ENCODE results near the gene DPH7. TPM values are rescaled to one million over a fixed set of nuclear protein-coding genes. Genes with fewer than 3 reads are reported as not detected.

The DPH7 gene
- total and polyA plus RNA-seq, 2 of the 8 experiments (the other 6 are each of a cell fraction or from before 2014, with no cell fraction given), result 44.6 to 45.5 TPM

- Histone ChIP-seq H3K23ac (ENCODE audit: insufficient read length) (no peak overlapping the region), H4K91ac (replicated peaks; ENCODE audit: insufficient read length, low read length) (no peak overlapping the region), H3K23me2 (ENCODE audit: low read depth, low read length) (peaks cover 7% of the 10 kb centered on the region; the same call in 1 of the 2 replicates), H3K27me3 (replicated peaks in 1 of 4; ENCODE audit: control insufficient read depth in 3 of 4, extremely low read depth in 1 of 4, insufficient read depth in 3 of 4, low read length in 3 of 4) (no peaks in the 10 kb centered on the region), H3K4ac (replicated peaks; ENCODE audit: insufficient read length, low read depth, low read length) (no peak overlapping the region), H2BK5ac (ENCODE audit: low read depth, low read length) (no peak overlapping the region), H3K4me1 (replicated peaks in 1 of 4; ENCODE audit: control insufficient read depth in 3 of 4, insufficient read depth in 4 of 4, low read length in 3 of 4) (peaks cover 0 to 4% (median 1%) of the 10 kb centered on the region in 4 experiments; a peak in 3 of 7 replicates), H3K79me2 (ENCODE audit: control insufficient read depth in 1 of 2, insufficient read depth in 2 of 2, low read length in 2 of 2) (no peaks in the 10 kb centered on the region), H2BK12ac (ENCODE audit: low read depth, low read length) (no peak overlapping the region), H3K56ac (replicated peaks; ENCODE audit: insufficient read length, low read depth, low read length) (no peak overlapping the region), H2AK5ac (ENCODE audit: low read depth, low read length) (no peak overlapping the region), H2BK120ac (replicated peaks; ENCODE audit: low read depth, low read length) (no peak overlapping the region), H3K9me3 (ENCODE audit: insufficient read depth in 2 of 2, low read depth in 1 of 2, low read length in 1 of 2) (no peaks in the 10 kb centered on the region), H4K20me1 (replicated peaks in 1 of 2; ENCODE audit: control insufficient read depth in 1 of 2, insufficient read depth in 2 of 2, low read length in 2 of 2) (peaks cover 4 to 8% of the 10 kb centered on the region in 2 experiments), H2AFZ (ENCODE audit: low read length) (no peak overlapping the region), H3K4me3 (ENCODE audit: extremely low read depth in 1 of 4, insufficient read depth in 2 of 4, low read depth in 3 of 4, low read length in 4 of 4) (no peak overlapping the region), H3K4me2 (ENCODE audit: insufficient read depth in 1 of 2, low read depth in 2 of 2, low read length in 2 of 2) (no peak overlapping the region), H3K36me3 (ENCODE audit: control insufficient read depth in 2 of 4, insufficient read depth in 4 of 4, low read length in 3 of 4) (peaks cover 7 to 28% (median 14%) of the 10 kb centered on the region in 4 experiments; a peak in 6 of 8 replicates), H4K5ac (ENCODE audit: insufficient read length, low read depth, low read length) (no peak overlapping the region), H3K18ac (ENCODE audit: extremely low read depth, low read length) (no peak overlapping the region), H3K27ac (ENCODE audit: low read depth, low read length) (no peak overlapping the region), H3K14ac (ENCODE audit: insufficient read length) (no peak overlapping the region), H3K79me1 (ENCODE audit: low read depth, low read length) (peaks cover 5% of the 10 kb centered on the region; the same call in 1 of the 2 replicates), H2BK15ac (ENCODE audit: low read length) (no peak overlapping the region), H4K8ac (ENCODE audit: extremely low read depth, insufficient read depth, low read length) (no peak overlapping the region; the same call in 1 of the 2 replicates), H3K9ac (replicated peaks in 1 of 4; ENCODE audit: extremely low read depth in 1 of 4, low read depth in 3 of 4, low read length in 3 of 4) (no peak overlapping the region), H2BK20ac (ENCODE audit: low read length) (no peak overlapping the region)
- WGBS, 2 experiments (ENCODE audit: extremely low coverage in 1 of 2, insufficient coverage in 1 of 2, insufficient read length in 1 of 2, insufficient replicate concordance in 2 of 2, low coverage in 1 of 2, low lambda C conversion rate in 2 of 2, missing lambda C conversion rate in 1 of 2), result 91% methylated on average over 10 of the region's 10 CpGs; no CpG with 5 or more reads in 1 of the 2 experiments
- FAIRE-seq (no peak), DNase-seq (ENCODE audit: low read depth in 1 of 2, low spot score in 2 of 2) (no peak)
- ChIA-PET POLR2A (ENCODE audit: partially characterized antibody) (no interaction called here), CTCF (ENCODE audit: partially characterized antibody) (no interaction called here)
- no peak for TF ChIP-seq HDAC6 (IDR thresholded peaks at IDR 0.05; ENCODE audit: low read depth, low read length)
- TF ChIP-seq GTF2F1 (IDR thresholded peaks at IDR 0.05; ENCODE audit: borderline replicate concordance, low read depth, low read length), result no peak
- TF ChIP-seq EZH2 (IDR thresholded peaks at IDR 0.05; ENCODE audit: low read depth, low read length, severe bottlenecking), result no peak
- TF ChIP-seq KDM5A (IDR thresholded peaks at IDR 0.05; ENCODE audit: low read length), result no peak
Measured at GRCh38 chr9:137555179-137555578, 23.5 kb downstream of the DPH7 start.
